Measurements from ENCODE around the gene ONECUT2.

ONECUT2 gene

GRCh38 chr18:57429167-57430078 is 5.8 kb upstream of the ONECUT2 start:
- Histone ChIP-seq H3K9ac (ENCODE audit: insufficient read length) (no peak overlapping the region), H3K9me3 (ENCODE audit: low read depth, low read length) (no peaks in the 10 kb centered on the region), H3K36me3 (ENCODE audit: insufficient read depth, low read length) (no peaks in the 10 kb centered on the region), H3K4me3 (no peak overlapping the region), H3K27ac (no peak overlapping the region)
- no peak for DNase-seq (ENCODE audit: low read depth, low spot score)
- TF ChIP-seq FOXP2 (optimal IDR thresholded peaks at IDR 0.05; ENCODE audit: control extremely low read depth, extremely low read length, insufficient read depth), result no peak
- no peak for TF ChIP-seq POLR2AphosphoS5 (IDR thresholded peaks at IDR 0.05; ENCODE audit: borderline replicate concordance, low read depth, low read length)
- TF ChIP-seq EZH2 (IDR thresholded peaks at IDR 0.05), result peak; percentile 82

- TF ChIP-seq EZH2 (IDR thresholded peaks at IDR 0.05) (no peak), POLR2AphosphoS5 (IDR thresholded peaks at IDR 0.05; ENCODE audit: borderline replicate concordance, low read depth, low read length) (no peak), FOXP2 (optimal IDR thresholded peaks at IDR 0.05; ENCODE audit: control extremely low read depth, extremely low read length, insufficient read depth) (no peak)
- Histone ChIP-seq H3K36me3 (ENCODE audit: insufficient read depth, low read length) (no peaks in the 10 kb centered on the region), H3K9ac (ENCODE audit: insufficient read length) (no peak overlapping the region), H3K9me3 (ENCODE audit: low read depth, low read length) (no peaks in the 10 kb centered on the region), H3K27ac (no peak overlapping the region), H3K4me3 (no peak overlapping the region)
- no peak for DNase-seq (ENCODE audit: low read depth, low spot score)
Observed at GRCh38 chr18:57430079-57431001, 4.8 kb upstream of the ONECUT2 start.

- Histone ChIP-seq H3K9ac (ENCODE audit: insufficient read length) (no peak overlapping the region), H3K36me3 (ENCODE audit: insufficient read depth, low read length) (no peaks in the 10 kb centered on the region), H3K9me3 (ENCODE audit: low read depth, low read length) (no peaks in the 10 kb centered on the region), H3K4me3 (no peak overlapping the region), H3K27ac (no peak overlapping the region)
- no peak for TF ChIP-seq EZH2 (IDR thresholded peaks at IDR 0.05)
- TF ChIP-seq FOXP2 (optimal IDR thresholded peaks at IDR 0.05; ENCODE audit: control extremely low read depth, extremely low read length, insufficient read depth), result no peak
- no peak for TF ChIP-seq POLR2AphosphoS5 (IDR thresholded peaks at IDR 0.05; ENCODE audit: borderline replicate concordance, low read depth, low read length)
- DNase-seq (ENCODE audit: low read depth, low spot score), result no peak
Observed at GRCh38 chr18:57431002-57431382, 4.2 kb upstream of the ONECUT2 start.

- H3K36me3 ChIP-seq (ENCODE audit: insufficient read depth, low read length), result no peaks in the 10 kb centered on the region
- TF ChIP-seq EZH2 (IDR thresholded peaks at IDR 0.05) (no peak), POLR2AphosphoS5 (IDR thresholded peaks at IDR 0.05; ENCODE audit: borderline replicate concordance, low read depth, low read length) (no peak), FOXP2 (optimal IDR thresholded peaks at IDR 0.05; ENCODE audit: control extremely low read depth, extremely low read length, insufficient read depth) (no peak)
- no peak overlapping the region for H3K9ac ChIP-seq (ENCODE audit: insufficient read length)
- DNase-seq (ENCODE audit: low read depth, low spot score), result no peak
- H3K27ac ChIP-seq, result no peak overlapping the region
- H3K4me3 ChIP-seq, result no peak overlapping the region
- no peaks in the 10 kb centered on the region for H3K9me3 ChIP-seq (ENCODE audit: low read depth, low read length)
Observed at GRCh38 chr18:57431467-57432080, 3.6 kb upstream of the ONECUT2 start.

- no peak overlapping the region for H3K9ac ChIP-seq (ENCODE audit: insufficient read length)
- H3K36me3 ChIP-seq (ENCODE audit: insufficient read depth, low read length), result no peaks in the 10 kb centered on the region
- no peak for TF ChIP-seq POLR2AphosphoS5 (IDR thresholded peaks at IDR 0.05; ENCODE audit: borderline replicate concordance, low read depth, low read length)
- TF ChIP-seq FOXP2 (optimal IDR thresholded peaks at IDR 0.05; ENCODE audit: control extremely low read depth, extremely low read length, insufficient read depth), result no peak
- TF ChIP-seq EZH2 (IDR thresholded peaks at IDR 0.05), result no peak
- no peaks in the 10 kb centered on the region for H3K9me3 ChIP-seq (ENCODE audit: low read depth, low read length)
- no peak overlapping the region for H3K27ac ChIP-seq
- no peak overlapping the region for H3K4me3 ChIP-seq
- DNase-seq (ENCODE audit: low read depth, low spot score), result no peak
Observed at GRCh38 chr18:57432140-57432539, 3.0 kb upstream of the ONECUT2 start.

GRCh38 chr18:57432751-57433400 is 2.3 kb upstream of the ONECUT2 start:
- DNase-seq (ENCODE audit: low read depth, low spot score), result no peak
- H3K36me3 ChIP-seq (ENCODE audit: insufficient read depth, low read length), result no peaks in the 10 kb centered on the region
- no peak overlapping the region for H3K27ac ChIP-seq
- no peak overlapping the region for H3K9ac ChIP-seq (ENCODE audit: insufficient read length)
- no peaks in the 10 kb centered on the region for H3K9me3 ChIP-seq (ENCODE audit: low read depth, low read length)
- H3K4me3 ChIP-seq, result no peak overlapping the region
- TF ChIP-seq FOXP2 (optimal IDR thresholded peaks at IDR 0.05; ENCODE audit: control extremely low read depth, extremely low read length, insufficient read depth) (no peak), POLR2AphosphoS5 (IDR thresholded peaks at IDR 0.05; ENCODE audit: borderline replicate concordance, low read depth, low read length) (no peak), EZH2 (IDR thresholded peaks at IDR 0.05) (no peak)

GRCh38 chr18:57433482-57433881 is 1.7 kb upstream of the ONECUT2 start:
- Histone ChIP-seq H3K4me3 (peak overlapping the region; percentile 85), H3K9me3 (ENCODE audit: low read depth, low read length) (no peaks in the 10 kb centered on the region), H3K9ac (ENCODE audit: insufficient read length) (no peak overlapping the region), H3K36me3 (ENCODE audit: insufficient read depth, low read length) (no peaks in the 10 kb centered on the region), H3K27ac (no peak overlapping the region)
- TF ChIP-seq FOXP2 (optimal IDR thresholded peaks at IDR 0.05; ENCODE audit: control extremely low read depth, extremely low read length, insufficient read depth) (no peak), POLR2AphosphoS5 (IDR thresholded peaks at IDR 0.05; ENCODE audit: borderline replicate concordance, low read depth, low read length) (no peak), EZH2 (IDR thresholded peaks at IDR 0.05) (no peak)
- DNase-seq (ENCODE audit: low read depth, low spot score), result no peak

All from SK-N-MC (cell line).